H1 (cell line): Measurements from ENCODE around the gene MIEN1. TPM values are rescaled to one million over a fixed set of nuclear protein-coding genes. Genes with fewer than 3 reads are reported as not detected.

Source experiments
- CTCF ChIA-PET: fragments of 300-600 bp; sonication (Branson Sonifier 250); formaldehyde crosslinking; loops from one replicate; lab custom pipeline; 2021; ENCODE audit not compliant: partially characterized antibody; lab: Charles Lee
- POLR2A ChIA-PET: fragments of 300-600 bp; sonication (Branson Sonifier 250); formaldehyde crosslinking; loops from one replicate; lab custom pipeline; 2021; ENCODE audit warnings: inconsistent platforms; ENCODE audit not compliant: partially characterized antibody; lab: Charles Lee
- DNase-seq, 2 experiments: peaks; one replicate each; pipeline versions ENCODE4 v3.0.0 to v3.0.0-alpha.2; 2010 to 2022; ENCODE audit warnings: low spot score in 2 of 2, low read depth in 1 of 2, mixed read lengths in 1 of 2
- FAIRE-seq: peaks from 2 replicates; lab custom pipeline; 2011; peaks lifted over from hg19 to GRCh38; lab: Jason Lieb, UNC
- H2AFZ ChIP-seq: 2 replicates; pipeline ENCODE4 v1.8.1; 2012; ENCODE audit warnings: low read length, inconsistent platforms
- H2AK5ac ChIP-seq: 2 replicates; pipeline ENCODE4 v1.6.1; 2013; ENCODE audit warnings: low read depth, low read length
- H2BK120ac ChIP-seq: replicated peaks from 2 replicates; pipeline ENCODE3; 2013; ENCODE audit warnings: low read depth, low read length, inconsistent platforms
- H2BK12ac ChIP-seq: 2 replicates; pipeline ENCODE4 v1.6.1; 2013; ENCODE audit warnings: low read depth, low read length
- H2BK15ac ChIP-seq: 2 replicates; pipeline ENCODE4 v1.6.1; 2013; ENCODE audit warnings: low read length
- H2BK20ac ChIP-seq: 2 replicates; pipeline ENCODE4 v1.6.1; 2013; ENCODE audit warnings: low read length
- H2BK5ac ChIP-seq: 2 replicates; pipeline ENCODE4 v1.6.1; 2013; ENCODE audit warnings: low read depth, low read length
- H3K14ac ChIP-seq: 2 replicates; pipeline ENCODE4 v1.6.1; 2013; ENCODE audit warnings: inconsistent platforms; ENCODE audit not compliant: insufficient read length
- H3K18ac ChIP-seq: 2 replicates; pipeline ENCODE4 v1.6.1; 2013; ENCODE audit warnings: low read length; ENCODE audit errors: extremely low read depth
- H3K23ac ChIP-seq: 2 replicates; pipeline ENCODE4 v1.6.1; 2013; ENCODE audit warnings: inconsistent platforms; ENCODE audit not compliant: insufficient read length
- H3K23me2 ChIP-seq: 2 replicates; pipeline ENCODE4 v1.6.1; 2013; ENCODE audit warnings: low read depth, low read length
- H3K27ac ChIP-seq: 2 replicates; pipeline ENCODE4 v1.6.1; 2011; ENCODE audit warnings: low read depth, low read length, inconsistent platforms
- H3K27me3 ChIP-seq, 4 experiments: replicated peaks in 1 of 4; 1 replicate in 1 of 4; 2 replicates in 3 of 4; pipeline versions ENCODE4 v1.6.1 to v1.8.1; 2011 to 2013; ENCODE audit warnings: low read length in 3 of 4, mild to moderate bottlenecking in 3 of 4, inconsistent platforms in 2 of 4, mixed read lengths in 2 of 4, moderate library complexity in 1 of 4; ENCODE audit not compliant: control insufficient read depth in 3 of 4, insufficient read depth in 3 of 4; ENCODE audit errors: extremely low read depth in 1 of 4
- H3K36me3 ChIP-seq, 4 experiments: 2 replicates each; pipeline versions ENCODE4 v1.6.1 to v1.8.1; 2011 to 2013; ENCODE audit warnings: mild to moderate bottlenecking in 4 of 4, low read length in 3 of 4, moderate library complexity in 2 of 4, control low read depth in 1 of 4, inconsistent platforms in 1 of 4; ENCODE audit not compliant: insufficient read depth in 4 of 4, control insufficient read depth in 2 of 4
- H3K4ac ChIP-seq: replicated peaks from 2 replicates; pipeline ENCODE3; 2013; ENCODE audit warnings: low read length, low read depth, mixed read lengths, inconsistent platforms; ENCODE audit not compliant: insufficient read length
- H3K4me1 ChIP-seq, 4 experiments: replicated peaks in 1 of 4; 1 replicate in 1 of 4; 2 replicates in 3 of 4; pipeline versions ENCODE4 v1.6.1 to v1.8.1; 2011 to 2013; ENCODE audit warnings: low read length in 3 of 4, inconsistent platforms in 2 of 4, mixed read lengths in 1 of 4; ENCODE audit not compliant: insufficient read depth in 4 of 4, control insufficient read depth in 3 of 4
- H3K4me2 ChIP-seq, 2 experiments: 2 replicates each; pipeline versions ENCODE4 v1.6.1 to v1.8.1; 2011 to 2013; ENCODE audit warnings: low read depth in 2 of 2, low read length in 2 of 2, control low read depth in 1 of 2, inconsistent platforms in 1 of 2, mild to moderate bottlenecking in 1 of 2; ENCODE audit not compliant: insufficient read depth in 1 of 2
- H3K4me3 ChIP-seq, 4 experiments: fragments of 200-600, 300-600 bp in 1 of 4; sonication (generic), shearing (Covaris generic), sonication (Bioruptor Twin) in 1 of 4; 2 replicates each; pipeline versions ENCODE4 v1.5.1 to v1.8.1; 2011 to 2016; ENCODE audit warnings: low read length in 4 of 4, low read depth in 3 of 4, control low read depth in 2 of 4, inconsistent platforms in 2 of 4, mild to moderate bottlenecking in 2 of 4, mixed read lengths in 1 of 4, moderate library complexity in 1 of 4; ENCODE audit not compliant: insufficient read depth in 2 of 4; ENCODE audit errors: extremely low read depth in 1 of 4
- H3K56ac ChIP-seq: replicated peaks from 2 replicates; pipeline ENCODE3; 2013; ENCODE audit warnings: low read depth, mild to moderate bottlenecking, mixed read lengths, low read length, inconsistent platforms; ENCODE audit not compliant: insufficient read length
- H3K79me1 ChIP-seq: 2 replicates; pipeline ENCODE4 v1.6.1; 2013; ENCODE audit warnings: low read depth, low read length, control low read depth
- H3K79me2 ChIP-seq, 2 experiments: 2 replicates each; pipeline versions ENCODE4 v1.6.1 to v1.8.1; 2012 to 2013; ENCODE audit warnings: low read length in 2 of 2, mild to moderate bottlenecking in 2 of 2, inconsistent platforms in 1 of 2; ENCODE audit not compliant: insufficient read depth in 2 of 2, control insufficient read depth in 1 of 2
- H3K9ac ChIP-seq, 4 experiments: replicated peaks in 1 of 4; 1 replicate in 1 of 4; 2 replicates in 3 of 4; pipeline versions ENCODE4 v1.6.1 to v1.8.1; 2011 to 2013; ENCODE audit warnings: low read depth in 3 of 4, low read length in 3 of 4, control low read depth in 2 of 4, mild to moderate bottlenecking in 2 of 4, moderate library complexity in 2 of 4, inconsistent platforms in 1 of 4; ENCODE audit errors: extremely low read depth in 1 of 4
- H3K9me3 ChIP-seq, 2 experiments: 2 replicates each; pipeline versions ENCODE4 v1.6.1 to v1.8.1; 2012 to 2013; ENCODE audit warnings: mild to moderate bottlenecking in 2 of 2, moderate library complexity in 2 of 2, control low read depth in 1 of 2, inconsistent platforms in 1 of 2, low read depth in 1 of 2, low read length in 1 of 2, mixed read lengths in 1 of 2; ENCODE audit not compliant: insufficient read depth in 2 of 2
- H4K20me1 ChIP-seq, 2 experiments: replicated peaks in 1 of 2; 2 replicates each; pipeline versions ENCODE3 to v1.8.1; 2011 to 2013; ENCODE audit warnings: inconsistent platforms in 2 of 2, low read length in 2 of 2, mild to moderate bottlenecking in 1 of 2; ENCODE audit not compliant: insufficient read depth in 2 of 2, control insufficient read depth in 1 of 2
- H4K5ac ChIP-seq: 2 replicates; pipeline ENCODE4 v1.6.1; 2013; ENCODE audit warnings: low read length, low read depth, mixed read lengths, inconsistent platforms; ENCODE audit not compliant: insufficient read length
- H4K8ac ChIP-seq: 2 replicates; pipeline ENCODE4 v1.8.0; 2013; ENCODE audit warnings: mild to moderate bottlenecking, moderate library complexity, low read length, inconsistent platforms; ENCODE audit not compliant: insufficient read depth; ENCODE audit errors: extremely low read depth
- H4K91ac ChIP-seq: replicated peaks from 2 replicates; pipeline ENCODE3; 2013; ENCODE audit warnings: low read length, mixed read lengths, inconsistent platforms; ENCODE audit not compliant: insufficient read length
- BACH1 ChIP-seq: IDR thresholded peaks from 2 replicates; pipeline ENCODE4 v1.6.1; 2012; ENCODE audit warnings: low read length, improper control_type of control experiment
- CREB1 ChIP-seq: IDR thresholded peaks from 2 replicates; pipeline ENCODE4 v1.6.1; 2012; ENCODE audit warnings: inconsistent platforms
- HDAC6 ChIP-seq: IDR thresholded peaks from one replicate; pipeline ENCODE4 v1.7.1; 2012; ENCODE audit warnings: low read depth, mild to moderate bottlenecking, inconsistent platforms, low read length, moderate library complexity
- RAD21 ChIP-seq, 2 experiments: IDR thresholded peaks in 1 of 2; conservative IDR thresholded peaks in 1 of 2; 2 replicates each; pipeline ENCODE4 v1.6.1; 2011; ENCODE audit warnings: low read depth in 2 of 2, low read length in 2 of 2, improper control_type of control experiment in 1 of 2, inconsistent platforms in 1 of 2, mild to moderate bottlenecking in 1 of 2, moderate library complexity in 1 of 2
- RBBP5 ChIP-seq: IDR thresholded peaks from 2 replicates; pipeline ENCODE4 v1.7.1; 2012; ENCODE audit warnings: low read depth, mild to moderate bottlenecking, inconsistent platforms, low read length, moderate library complexity, borderline replicate concordance
- RFX5 ChIP-seq: IDR thresholded peaks from 2 replicates; pipeline ENCODE4 v1.6.1; 2011; ENCODE audit warnings: low read depth, low read length, improper control_type of control experiment, borderline replicate concordance
- SP4 ChIP-seq: IDR thresholded peaks from 2 replicates; pipeline ENCODE4 v1.6.1; 2012; ENCODE audit warnings: low read length, inconsistent platforms
- TAF7 ChIP-seq: optimal IDR thresholded peaks from 2 replicates; pipeline ENCODE3; 2011; ENCODE audit warnings: low read depth, mild to moderate bottlenecking, inconsistent platforms, low read length, moderate library complexity, borderline replicate concordance
- ZNF274 ChIP-seq: IDR thresholded peaks from 2 replicates; pipeline ENCODE4 v1.7.0; 2012; ENCODE audit warnings: low read length, borderline replicate concordance; ENCODE audit errors: extremely low read depth
- WGBS, 2 experiments: shearing (Covaris generic) in 1 of 2; methylation state at CpG; one replicate each; pipeline versions ENCODE4 v1.1.6 to v1.1.7; 2013 to 2015; ENCODE audit warnings: low lambda C conversion rate in 2 of 2, mixed read lengths in 2 of 2, inconsistent platforms in 1 of 2, low coverage in 1 of 2, missing lambda C conversion rate in 1 of 2; ENCODE audit not compliant: insufficient replicate concordance in 2 of 2, insufficient coverage in 1 of 2, insufficient read length in 1 of 2; ENCODE audit errors: extremely low coverage in 1 of 2, missing lambda C conversion rate in 1 of 2; 5-methylcytosine and 5-hydroxymethylcytosine counted together
- polyA plus RNA-seq, 7 experiments: library from polyadenylated mRNA; depleted of rRNA in 3 of 7; stranded (reverse) in 5 of 7; unstranded in 2 of 7; fragments of >200 nt in 5 of 7; fragments of 200-250 nt in 2 of 7; gene quantifications; 1 replicate in 5 of 7; 2 replicates in 1 of 7; 4 replicates in 1 of 7; pipeline versions ENCODE4 v1.2.1 to v1.2.3, GENCODE V29; 2011 to 2013; ENCODE audit warnings: missing spikeins in 2 of 7, mixed read lengths in 2 of 7
- total RNA-seq: library from RNA; stranded (reverse); fragmentation: NEBNext Ultra II Directional; extraction: Animal tissue kit (Norgen Biotek cat#: 25700); gene quantifications from 2 replicates; pipeline ENCODE4 v1.2.1, GENCODE V29; 2021
- TF ChIP-seq, protein P1 (sequence below): IDR thresholded peaks from 2 replicates; pipeline ENCODE4 v1.6.1; 2012; ENCODE audit warnings: low read length, inconsistent platforms

MIEN1 gene
- total and polyA plus RNA-seq, 2 of the 8 experiments (the other 6 are each of a cell fraction or from before 2014, with no cell fraction given), result 29.6 to 54.9 TPM

DNA sequence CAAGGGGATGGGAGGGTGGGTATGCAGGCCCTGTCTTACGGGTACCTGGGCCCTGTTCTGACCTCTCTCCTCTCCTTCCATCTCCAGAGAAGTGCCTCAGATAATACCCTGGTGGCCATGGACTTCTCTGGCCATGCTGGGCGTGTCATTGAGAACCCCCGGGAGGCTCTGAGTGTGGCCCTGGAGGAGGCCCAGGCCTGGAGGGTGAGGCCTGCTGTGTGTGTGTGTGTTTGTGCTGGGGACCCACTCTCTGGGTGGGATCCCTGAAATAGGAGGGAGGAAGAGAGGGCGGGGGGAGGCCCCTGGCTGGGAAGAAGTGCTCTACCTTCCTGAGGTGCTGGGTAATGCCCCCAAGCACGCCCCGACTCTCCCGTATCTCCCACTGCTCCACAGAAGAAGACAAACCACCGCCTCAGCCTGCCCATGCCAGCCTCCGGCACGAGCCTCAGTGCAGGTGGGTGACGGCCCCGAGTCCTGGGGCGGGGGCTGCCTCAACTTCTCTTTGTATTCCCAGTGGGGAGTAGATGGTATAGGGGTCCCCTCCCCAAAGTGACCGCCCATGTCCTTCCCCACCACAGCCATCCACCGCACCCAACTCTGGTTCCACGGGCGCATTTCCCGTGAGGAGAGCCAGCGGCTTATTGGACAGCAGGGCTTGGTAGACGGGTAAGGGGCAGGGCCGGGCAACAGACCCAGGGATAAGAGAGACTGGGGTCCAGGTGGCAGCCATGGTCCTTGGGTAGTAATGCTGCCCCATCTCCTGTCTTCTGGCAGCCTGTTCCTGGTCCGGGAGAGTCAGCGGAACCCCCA, 15.2 kb upstream of the MIEN1 start:
- Histone ChIP-seq H3K4ac (no peak overlapping the region), H3K23ac (no peak overlapping the region), H3K79me2 (peaks cover 0 to 16% of the 10 kb centered on the region in 2 experiments; a peak in 2 of 4 replicates), H2BK20ac (no peak overlapping the region), H3K27ac (no peak overlapping the region), H2BK120ac (no peak overlapping the region), H3K4me2 (no peak overlapping the region), H2AK5ac (no peak overlapping the region), H2BK15ac (no peak overlapping the region), H3K27me3 (no peaks in the 10 kb centered on the region), H2BK12ac (no peak overlapping the region), H4K8ac (no peak overlapping the region), H3K4me3 (no peak overlapping the region), H3K36me3 (peaks cover 4 to 40% (median 31%) of the 10 kb centered on the region in 4 experiments; a peak in 6 of 8 replicates), H4K91ac (no peak overlapping the region), H3K79me1 (peaks cover 9% of the 10 kb centered on the region), H3K18ac (no peak overlapping the region), H4K20me1 (no peaks in the 10 kb centered on the region), H3K4me1 (peaks cover 5 to 16% (median 13%) of the 10 kb centered on the region in 4 experiments), H3K9me3 (no peaks in the 10 kb centered on the region), H3K14ac (no peak overlapping the region), H3K9ac (no peak overlapping the region), H2BK5ac (no peak overlapping the region), H3K23me2 (peaks cover 3% of the 10 kb centered on the region), H4K5ac (no peak overlapping the region), H3K56ac (no peak overlapping the region), H2AFZ (no peak overlapping the region)
- POLR2A ChIA-PET, result interaction anchor here (1.0 kb wide), 1 partner anchor 74 kb away, joined by 4 read pairs; no protein-coding TSS in a partner anchor
- TF ChIP-seq SP4 (no peak), HDAC6 (no peak), TAF7 (no peak), RAD21 (IDR thresholded peaks at IDR 0.05 in 1 of 2, conservative IDR thresholded peaks at IDR 0.05 in 1 of 2; ENCODE audit: low read depth in 2 of 2, low read length in 2 of 2) (no peak), RBBP5 (no peak), RFX5 (no peak), CREB1 (no peak), ZNF274 (no peak), BACH1 (no peak)
- TF ChIP-seq, protein P1, sequence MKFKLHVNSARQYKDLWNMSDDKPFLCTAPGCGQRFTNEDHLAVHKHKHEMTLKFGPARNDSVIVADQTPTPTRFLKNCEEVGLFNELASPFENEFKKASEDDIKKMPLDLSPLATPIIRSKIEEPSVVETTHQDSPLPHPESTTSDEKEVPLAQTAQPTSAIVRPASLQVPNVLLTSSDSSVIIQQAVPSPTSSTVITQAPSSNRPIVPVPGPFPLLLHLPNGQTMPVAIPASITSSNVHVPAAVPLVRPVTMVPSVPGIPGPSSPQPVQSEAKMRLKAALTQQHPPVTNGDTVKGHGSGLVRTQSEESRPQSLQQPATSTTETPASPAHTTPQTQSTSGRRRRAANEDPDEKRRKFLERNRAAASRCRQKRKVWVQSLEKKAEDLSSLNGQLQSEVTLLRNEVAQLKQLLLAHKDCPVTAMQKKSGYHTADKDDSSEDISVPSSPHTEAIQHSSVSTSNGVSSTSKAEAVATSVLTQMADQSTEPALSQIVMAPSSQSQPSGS, result no peak
- CTCF ChIA-PET, result interaction anchor here (0.6 to 1.6 kb wide), 3 partner anchors 11 to 124 kb away, joined by 3 to 5 read pairs (median 3); no protein-coding TSS in a partner anchor
- 96% methylated on average over 15 of the region's 23 CpGs; no CpG with 5 or more reads in 1 of the 2 experiments for WGBS, 2 experiments
- DNase-seq, result no peak
- FAIRE-seq, result no peak
